Activated T-cell treated with anti-CD3 and anti-CD28 coated beads, Interleukin-2, amount 50 U/mL, for 24 hours (primary cell): Measurements from ENCODE around the gene ZCCHC7.
"Not testable (repeated sequence)": the region's sequence is repeated elsewhere in the genome, so short reads cannot be mapped to it uniquely, and the experiment has no call there.

Experiments
- DNase-seq: peaks from one replicate; pipeline ENCODE4 v3.0.0-alpha.2; 2020
- H3K27ac Mint-ChIP-seq: 2 replicates; pipeline ENCODE4 v1.8.0; 2020; ENCODE audit warnings: mild to moderate bottlenecking, mixed read lengths
- H3K27me3 Mint-ChIP-seq: 2 replicates; pipeline ENCODE4 v1.8.0; 2020; ENCODE audit warnings: mixed read lengths
- H3K36me3 Mint-ChIP-seq: 2 replicates; pipeline ENCODE4 v1.8.0; 2020; ENCODE audit warnings: low read depth, mixed read lengths
- H3K4me1 Mint-ChIP-seq: 2 replicates; pipeline ENCODE4 v1.8.0; 2020; ENCODE audit warnings: low read depth, mixed read lengths
- H3K4me3 Mint-ChIP-seq: 2 replicates; pipeline ENCODE4 v1.8.0; 2020; ENCODE audit warnings: mild to moderate bottlenecking, moderate library complexity, mixed read lengths
- H3K9me3 Mint-ChIP-seq: 2 replicates; pipeline ENCODE4 v1.8.0; 2020; ENCODE audit warnings: mixed read lengths

ZCCHC7 gene

DNA sequence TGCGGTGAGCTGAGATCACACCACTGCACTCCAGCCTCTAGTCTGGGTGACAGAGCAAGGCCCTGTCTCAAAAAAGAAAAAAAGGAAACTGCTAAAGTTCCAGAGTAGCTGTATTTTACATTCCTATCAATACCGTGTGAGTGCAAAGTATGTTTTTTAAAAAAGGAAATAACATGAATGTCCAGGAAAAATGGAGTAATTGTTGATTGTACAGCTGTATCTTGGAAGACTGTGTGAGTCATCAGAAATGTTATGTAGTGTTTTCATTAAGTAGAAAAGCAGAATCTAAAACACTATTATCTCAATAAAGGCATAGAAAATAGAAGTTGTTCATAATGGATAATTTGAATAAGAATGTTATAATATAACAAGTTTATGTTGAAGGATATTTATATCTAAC is 53.9 kb downstream of the ZCCHC7 start:
- Mint-ChIP-seq H3K4me3 (no peak overlapping the region), H3K27me3 (no peaks in the 10 kb centered on the region), H3K36me3 (peaks cover 65% of the 10 kb centered on the region), H3K4me1 (peaks cover 17% of the 10 kb centered on the region), H3K27ac (no peak overlapping the region), H3K9me3 (no peaks in the 10 kb centered on the region)
- no peak for DNase-seq

DNA sequence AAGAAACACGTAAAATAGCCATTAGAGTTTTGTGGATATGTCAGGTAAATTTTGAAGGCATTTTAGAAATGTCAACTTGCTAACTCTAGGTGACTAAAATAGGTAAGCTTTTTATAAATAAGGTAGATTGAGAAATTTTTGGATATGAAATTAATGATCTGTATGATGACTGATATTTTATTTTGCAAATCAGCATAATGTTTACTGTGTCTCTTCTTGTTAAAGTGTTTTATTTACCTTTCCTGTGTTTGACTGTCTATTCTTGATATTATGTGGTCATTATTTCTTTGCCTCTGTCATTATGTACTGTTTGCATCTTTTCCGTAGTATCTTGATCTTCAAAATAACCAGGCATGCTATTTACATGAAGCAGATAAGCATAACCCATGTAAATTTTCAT is 58.4 kb downstream of the ZCCHC7 start:
- Mint-ChIP-seq H3K4me3 (no peak overlapping the region), H3K9me3 (peaks cover 2% of the 10 kb centered on the region), H3K4me1 (peaks cover 23% of the 10 kb centered on the region), H3K27ac (no peak overlapping the region), H3K27me3 (no peaks in the 10 kb centered on the region), H3K36me3 (peaks cover 61% of the 10 kb centered on the region)
- no peak for DNase-seq

DNA sequence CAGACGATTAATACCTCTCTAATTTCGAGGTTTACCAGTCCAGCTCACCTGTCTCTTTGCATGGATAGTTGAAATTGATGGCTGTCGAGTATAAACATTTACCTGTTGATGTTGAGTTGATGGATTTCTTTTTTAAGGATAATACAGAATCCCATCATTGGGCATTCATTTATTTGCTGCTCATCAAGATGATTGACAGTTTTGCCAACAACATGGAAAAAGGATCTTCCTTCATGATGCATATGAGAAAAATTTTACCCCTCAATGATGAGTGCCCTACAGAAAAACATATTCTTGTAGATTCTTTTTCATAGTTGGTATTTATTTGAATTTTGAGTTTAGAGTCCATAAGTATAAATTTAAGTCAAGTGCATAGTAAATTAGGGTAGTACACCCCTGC is 59.2 kb downstream of the ZCCHC7 start:
- H3K9me3 Mint-ChIP-seq = peaks cover 2% of the 10 kb centered on the region
- no peak overlapping the region for H3K4me3 Mint-ChIP-seq
- H3K4me1 Mint-ChIP-seq = peaks cover 24% of the 10 kb centered on the region
- no peak for DNase-seq
- H3K27ac Mint-ChIP-seq = no peak overlapping the region
- H3K27me3 Mint-ChIP-seq = no peaks in the 10 kb centered on the region
- H3K36me3 Mint-ChIP-seq = peaks cover 64% of the 10 kb centered on the region

DNA sequence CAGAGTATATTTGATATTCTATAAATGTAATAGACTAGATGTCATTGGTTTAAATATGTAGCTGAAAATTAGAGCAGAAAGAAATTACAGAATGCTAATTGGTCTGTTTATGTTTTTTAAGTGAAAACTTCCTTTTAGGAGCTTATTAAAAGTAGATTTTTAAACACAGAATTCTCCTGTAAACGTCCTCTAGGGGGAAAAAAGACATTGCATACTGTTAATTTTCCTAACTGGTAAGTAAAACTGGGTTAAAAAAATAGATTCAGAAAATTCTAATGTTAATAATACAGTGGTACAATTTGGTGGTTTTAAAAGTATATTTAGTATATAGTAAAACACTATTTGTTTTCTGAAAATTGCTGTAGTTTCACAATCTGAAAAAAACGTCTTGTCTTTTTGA is 59.8 kb downstream of the ZCCHC7 start:
- Mint-ChIP-seq H3K9me3 (peaks cover 2% of the 10 kb centered on the region), H3K27me3 (no peaks in the 10 kb centered on the region), H3K27ac (no peak overlapping the region), H3K4me1 (peaks cover 27% of the 10 kb centered on the region), H3K36me3 (peaks cover 65% of the 10 kb centered on the region), H3K4me3 (no peak overlapping the region)
- DNase-seq = no peak

DNA sequence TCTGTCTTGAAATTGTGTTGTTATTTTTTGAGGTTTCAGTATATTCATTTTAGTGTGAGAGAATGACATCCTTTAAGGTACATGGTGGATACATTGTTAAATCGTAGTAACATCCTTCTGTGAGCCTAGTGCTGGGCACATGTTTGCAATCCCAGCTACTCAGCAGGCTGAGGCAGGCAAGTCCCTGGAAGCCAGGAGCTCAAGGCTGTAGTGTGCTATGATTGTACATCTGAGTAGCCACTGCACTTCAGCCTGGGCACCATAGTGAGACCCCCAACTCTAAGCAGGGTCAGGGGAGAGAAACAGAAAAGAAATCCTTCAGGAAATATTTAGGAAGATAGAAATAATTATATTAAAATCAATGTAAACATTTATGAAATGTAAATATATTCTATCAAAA is 62.3 kb downstream of the ZCCHC7 start:
- Mint-ChIP-seq H3K4me3 (no peak overlapping the region), H3K4me1 (peaks cover 33% of the 10 kb centered on the region), H3K27ac (no peak overlapping the region), H3K9me3 (peaks cover 2% of the 10 kb centered on the region), H3K36me3 (peaks cover 70% of the 10 kb centered on the region), H3K27me3 (no peaks in the 10 kb centered on the region)
- DNase-seq = no peak

DNA sequence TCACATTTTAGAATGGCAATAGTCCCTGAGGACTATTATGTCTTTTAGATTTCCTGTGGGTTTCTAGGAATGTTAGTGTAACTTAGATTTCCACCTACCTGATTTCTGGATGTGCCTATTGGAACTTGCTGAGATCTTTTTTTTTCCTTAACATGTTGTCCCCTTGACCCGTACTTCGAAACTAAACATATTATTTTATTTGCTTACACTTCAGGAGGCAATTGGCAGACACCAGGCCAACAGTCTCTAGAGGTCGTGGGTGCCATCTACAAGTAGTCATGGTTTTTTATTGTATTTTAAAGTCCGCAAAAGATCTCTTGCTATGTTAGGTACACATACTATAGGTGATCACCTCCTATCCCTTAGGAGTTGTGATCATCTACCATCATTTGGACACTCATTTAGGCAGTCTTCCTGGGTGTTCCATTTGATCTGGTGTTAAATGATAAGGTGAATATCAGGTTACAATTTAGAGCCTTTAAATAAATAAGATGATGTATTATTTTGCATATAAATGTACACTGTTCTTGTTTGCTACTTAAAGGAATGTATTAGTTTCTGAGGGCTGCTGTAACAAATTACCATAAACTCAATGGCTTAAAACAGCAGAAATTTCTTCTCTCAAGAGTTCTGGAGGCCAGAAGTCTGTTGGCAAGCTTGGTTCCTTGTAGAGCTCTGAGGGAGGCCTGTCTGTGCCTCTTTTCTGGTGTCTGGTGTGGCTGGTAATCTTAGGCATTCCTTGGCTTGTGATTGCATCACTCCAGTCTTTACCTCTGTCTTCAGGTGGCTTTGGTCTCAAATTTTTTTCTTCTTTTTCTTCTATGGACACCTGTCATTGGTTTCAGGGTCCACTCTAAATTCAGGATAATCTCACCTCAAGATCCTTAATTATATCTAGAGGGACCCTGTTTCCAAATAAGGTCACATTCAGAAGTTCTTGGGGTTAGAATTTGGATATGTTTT is 64.8 kb downstream of the ZCCHC7 start:
- DNase-seq = no peak
- Mint-ChIP-seq H3K36me3 (peaks cover 67% of the 10 kb centered on the region), H3K27me3 (no peaks in the 10 kb centered on the region), H3K9me3 (peaks cover 2% of the 10 kb centered on the region), H3K27ac (no peak overlapping the region), H3K4me1 (peaks cover 45% of the 10 kb centered on the region), H3K4me3 (no peak overlapping the region)

DNA sequence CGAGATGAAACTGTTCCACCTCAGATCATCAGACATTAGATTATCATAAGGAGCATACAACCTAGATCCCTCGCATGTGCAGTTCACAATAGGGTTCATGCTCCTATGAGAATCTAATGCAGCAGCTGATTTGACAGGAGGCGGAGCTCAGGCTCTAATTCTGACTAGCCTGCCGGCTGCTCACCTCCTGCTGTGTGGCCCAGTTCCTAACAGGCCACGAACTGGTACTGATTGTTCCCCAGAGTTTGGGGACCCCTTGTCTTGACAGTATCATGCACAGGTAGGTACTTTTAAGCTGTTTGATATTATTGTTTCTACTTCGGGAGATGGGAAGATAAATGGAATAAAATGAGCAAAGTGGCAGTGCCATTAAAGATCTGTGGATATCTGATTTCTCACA is 66.9 kb downstream of the ZCCHC7 start:
- H3K27me3 Mint-ChIP-seq = no peaks in the 10 kb centered on the region
- H3K4me1 Mint-ChIP-seq = peaks cover 56% of the 10 kb centered on the region
- H3K36me3 Mint-ChIP-seq = peaks cover 73% of the 10 kb centered on the region
- peak overlapping the region; percentile 76 for H3K27ac Mint-ChIP-seq
- H3K4me3 Mint-ChIP-seq = peak overlapping the region; percentile 57
- no peak for DNase-seq
- H3K9me3 Mint-ChIP-seq = no peaks in the 10 kb centered on the region

DNA sequence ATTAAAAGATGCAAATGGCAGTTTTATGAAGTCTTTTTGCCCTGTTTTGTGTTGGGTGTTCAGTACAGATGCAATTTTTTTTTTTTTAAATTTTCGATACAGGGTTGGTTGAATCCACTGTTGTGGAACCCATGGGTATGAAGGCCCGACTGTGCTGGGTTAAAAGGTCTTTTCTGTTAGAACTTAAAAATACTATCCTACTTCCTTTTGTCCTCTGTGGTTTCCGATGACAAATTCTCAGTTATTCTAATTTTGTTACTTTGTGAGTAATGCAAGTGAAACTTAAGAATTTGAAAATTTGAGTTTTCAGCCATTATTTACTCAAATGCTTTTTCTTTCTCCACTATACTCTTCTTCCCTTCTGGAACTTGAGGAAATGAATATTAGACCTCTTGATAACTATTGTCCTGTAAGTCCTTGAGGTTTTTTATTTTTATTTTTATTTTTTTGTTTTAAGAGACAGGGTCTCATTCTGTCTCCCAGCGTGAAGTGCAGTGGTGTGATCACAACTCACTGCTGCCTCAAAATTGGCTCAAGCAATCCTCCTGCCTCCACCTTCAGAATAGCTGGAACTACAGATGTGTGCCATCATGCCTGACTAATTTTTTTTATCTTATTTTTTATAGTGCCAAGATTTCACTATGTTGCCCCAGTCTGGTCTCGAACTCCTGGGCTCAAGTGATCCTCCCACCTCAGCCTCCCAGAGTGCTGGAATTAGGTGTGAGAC is 67.5 kb downstream of the ZCCHC7 start:
- Mint-ChIP-seq H3K27ac (peak overlapping the region; percentile 76), H3K9me3 (no peaks in the 10 kb centered on the region), H3K27me3 (no peaks in the 10 kb centered on the region), H3K4me1 (peaks cover 57% of the 10 kb centered on the region), H3K4me3 (peak overlapping the region; percentile 57), H3K36me3 (peaks cover 76% of the 10 kb centered on the region)
- no peak for DNase-seq

DNA sequence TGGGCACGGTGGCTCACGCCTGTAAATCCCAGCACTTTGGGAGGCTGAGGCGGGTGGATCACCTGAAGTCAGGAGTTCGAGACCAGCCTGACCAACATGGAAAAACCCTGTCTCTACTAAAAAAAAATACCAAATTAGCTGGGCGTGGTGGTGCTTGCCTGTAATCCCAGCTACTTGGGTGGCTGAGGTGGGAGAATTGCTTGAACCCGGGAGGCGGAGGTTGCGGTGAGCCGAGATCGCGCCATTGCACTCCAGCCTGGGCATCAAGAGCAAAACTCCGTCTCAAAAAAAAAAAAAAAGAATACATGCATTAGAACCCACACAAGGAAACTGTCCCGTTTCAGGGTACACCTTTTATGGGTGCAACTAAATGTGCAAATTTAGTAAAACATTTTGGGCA is 70.4 kb downstream of the ZCCHC7 start:
- H3K9me3 Mint-ChIP-seq, H3K27me3 Mint-ChIP-seq, DNase-seq, H3K4me3 Mint-ChIP-seq, H3K27ac Mint-ChIP-seq: not testable (repeated sequence)
- Mint-ChIP-seq H3K36me3 (peaks cover 67% of the 10 kb centered on the region), H3K4me1 (peaks cover 56% of the 10 kb centered on the region)

DNA sequence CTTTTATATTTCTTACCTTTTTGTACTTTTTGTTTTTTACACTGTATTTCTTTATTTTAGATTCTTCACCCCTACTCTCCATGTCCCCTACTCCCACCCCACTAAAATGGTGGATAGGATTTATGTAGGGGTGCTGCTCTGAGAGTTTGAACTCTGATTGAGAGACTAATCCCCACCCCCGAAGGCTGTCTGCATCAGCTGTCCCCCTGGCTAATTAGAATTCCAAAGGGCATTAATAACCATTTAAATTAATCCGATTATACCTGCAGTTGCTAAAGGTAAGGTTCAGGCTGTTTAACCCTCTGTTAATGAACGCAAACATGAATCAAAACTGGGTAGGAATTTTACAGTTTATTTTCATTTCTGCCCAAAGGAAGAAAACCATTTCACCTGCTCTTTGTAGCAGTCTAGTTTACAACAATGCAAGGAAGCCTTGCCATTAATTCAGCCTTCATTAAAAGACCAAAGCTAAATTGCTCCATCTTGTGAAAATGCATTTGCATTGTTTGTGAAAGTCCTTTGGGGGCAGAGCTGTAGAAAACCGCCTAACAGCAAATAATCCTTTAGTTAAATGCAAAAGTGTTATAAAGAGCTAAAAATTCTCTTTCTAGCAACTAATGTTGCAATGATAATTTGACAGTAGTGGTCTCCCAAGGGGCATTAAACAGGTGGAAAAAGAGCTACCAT is 71.2 kb downstream of the ZCCHC7 start:
- no peak for DNase-seq
- H3K36me3 Mint-ChIP-seq = peaks cover 67% of the 10 kb centered on the region
- no peaks in the 10 kb centered on the region for H3K9me3 Mint-ChIP-seq
- H3K4me1 Mint-ChIP-seq = peaks cover 61% of the 10 kb centered on the region
- H3K27ac Mint-ChIP-seq = no peak overlapping the region
- H3K27me3 Mint-ChIP-seq = no peaks in the 10 kb centered on the region
- no peak overlapping the region for H3K4me3 Mint-ChIP-seq

DNA sequence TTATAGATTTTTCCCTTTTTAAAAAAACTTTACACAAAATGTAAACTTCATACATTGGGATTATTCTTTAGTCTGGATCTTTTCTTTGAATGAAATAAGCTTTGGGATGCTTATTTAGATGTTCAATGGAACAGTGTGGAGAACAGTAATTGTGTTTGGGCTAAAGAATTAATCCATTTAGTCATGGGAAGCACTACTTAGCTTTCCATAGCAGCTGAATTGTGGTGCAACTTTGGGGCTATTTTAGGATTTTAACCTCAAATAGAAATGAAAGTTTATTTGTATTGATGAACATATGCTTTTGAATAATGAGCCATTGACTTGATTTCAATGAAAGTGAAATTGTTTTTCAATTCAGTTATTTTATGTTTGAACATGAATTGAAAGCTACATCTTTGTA is 72.4 kb downstream of the ZCCHC7 start:
- H3K27me3 Mint-ChIP-seq = no peaks in the 10 kb centered on the region
- no peak overlapping the region for H3K27ac Mint-ChIP-seq
- H3K4me3 Mint-ChIP-seq = no peak overlapping the region
- peaks cover 55% of the 10 kb centered on the region for H3K36me3 Mint-ChIP-seq
- H3K9me3 Mint-ChIP-seq = no peaks in the 10 kb centered on the region
- peaks cover 60% of the 10 kb centered on the region for H3K4me1 Mint-ChIP-seq
- no peak for DNase-seq

DNA sequence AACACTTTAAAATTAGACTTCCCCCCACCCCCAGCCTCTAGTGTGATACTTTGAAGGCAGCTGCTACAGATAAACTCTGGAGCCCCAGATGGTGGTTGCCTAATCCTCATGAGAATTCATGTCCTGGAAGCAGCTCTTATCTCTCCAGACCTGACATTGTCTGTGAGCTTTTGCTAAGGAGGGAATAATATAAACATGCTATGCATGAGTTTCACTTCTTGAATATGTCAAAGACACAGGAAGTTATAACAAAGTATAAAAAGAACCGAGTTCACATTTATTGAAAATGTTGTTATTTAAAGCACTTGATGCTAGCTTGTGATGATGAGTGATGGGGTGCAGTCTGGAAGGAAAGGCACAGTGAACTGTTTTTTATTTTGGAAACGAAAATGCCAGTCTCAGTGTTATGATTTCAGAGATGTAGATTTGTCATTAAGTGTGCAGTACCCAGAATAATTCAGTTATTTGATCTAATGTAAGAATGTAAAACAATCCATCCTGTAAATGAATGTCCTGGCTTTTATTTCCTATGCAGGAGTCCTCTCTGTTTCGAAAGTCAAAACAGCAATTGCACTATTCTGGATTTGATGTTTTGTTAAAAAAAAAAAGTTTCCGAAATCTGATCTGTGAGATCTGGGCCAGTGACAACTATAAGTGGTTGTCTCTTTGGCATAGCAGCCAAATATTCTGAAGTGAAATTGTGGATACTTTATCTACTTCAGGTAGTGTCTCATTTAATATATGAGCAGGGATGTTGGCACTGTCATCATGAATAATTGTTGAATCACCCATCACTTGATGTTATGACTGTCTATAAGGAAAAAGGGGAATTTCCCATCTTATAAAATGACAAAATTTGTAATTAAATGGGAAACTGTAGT is 77.0 kb downstream of the ZCCHC7 start:
- DNase-seq = no peak
- no peaks in the 10 kb centered on the region for H3K9me3 Mint-ChIP-seq
- peaks cover 42% of the 10 kb centered on the region for H3K36me3 Mint-ChIP-seq
- peak overlapping the region; percentile 83 for H3K27ac Mint-ChIP-seq
- H3K4me3 Mint-ChIP-seq = peak overlapping the region; percentile 53
- H3K4me1 Mint-ChIP-seq = peaks cover 66% of the 10 kb centered on the region
- H3K27me3 Mint-ChIP-seq = no peaks in the 10 kb centered on the region

DNA sequence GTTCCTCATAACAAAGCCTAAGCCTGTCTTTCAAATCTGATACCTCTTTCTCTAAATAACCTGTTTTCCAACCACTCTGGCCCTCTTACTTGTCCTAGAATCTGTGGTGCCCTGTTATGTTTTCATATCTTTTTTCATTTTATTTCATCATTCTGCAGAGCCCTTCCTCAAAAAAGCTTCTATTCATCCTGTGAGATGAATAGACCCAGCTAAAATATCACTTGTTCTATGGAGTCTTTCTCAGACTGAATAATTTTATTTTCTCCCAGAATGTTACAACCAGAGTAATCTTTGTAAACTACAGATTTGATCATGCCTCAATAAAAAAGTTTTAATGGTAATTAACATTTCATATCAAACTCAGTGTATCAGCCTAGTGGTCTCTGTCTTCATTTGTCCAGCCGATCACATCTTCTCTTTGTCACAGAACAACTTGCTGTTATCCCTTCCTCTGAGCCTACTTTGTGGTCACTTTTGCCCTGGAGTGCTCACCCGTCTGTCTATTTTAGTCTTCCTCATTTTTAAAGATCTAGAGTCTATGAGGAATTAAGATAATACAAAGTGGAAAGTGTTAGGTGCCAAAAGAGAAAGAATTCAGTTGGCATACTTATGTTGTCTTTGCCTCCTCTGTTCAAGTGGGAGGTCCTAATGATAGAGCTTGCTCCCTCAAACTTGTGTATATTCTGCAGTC is 77.8 kb downstream of the ZCCHC7 start:
- no peaks in the 10 kb centered on the region for H3K27me3 Mint-ChIP-seq
- peaks cover 63% of the 10 kb centered on the region for H3K4me1 Mint-ChIP-seq
- H3K4me3 Mint-ChIP-seq = no peak overlapping the region
- no peaks in the 10 kb centered on the region for H3K9me3 Mint-ChIP-seq
- peaks cover 42% of the 10 kb centered on the region for H3K36me3 Mint-ChIP-seq
- no peak for DNase-seq
- H3K27ac Mint-ChIP-seq = peak overlapping the region; percentile 83
